DND-41 (cell line): ENCODE measurements around the gene HRH2.
A peak's percentile ranks its signal among the peaks of the same experiment; 100 is the strongest.

Experiments
- ATAC-seq: fragments of 200-7000 bp; cut with Tn5 transposase; 3 replicates; pipeline ENCODE4 v1.9.1; 2021; ENCODE audit warnings: low read depth; ENCODE audit not compliant: insufficient read depth
- DNase-seq: peaks from one replicate; pipeline ENCODE4 v3.0.0-alpha.2; 2020
- H2AFZ ChIP-seq: 2 replicates; pipeline ENCODE4 v1.6.0; 2012; ENCODE audit warnings: low read depth, low read length
- H3K27ac ChIP-seq: 2 replicates; pipeline ENCODE4 v1.5.1; 2012; ENCODE audit warnings: low read length, inconsistent platforms
- H3K27me3 ChIP-seq: fragments of 200-600 bp; sonication (generic); 2 replicates; pipeline ENCODE4 v1.6.0; 2012; ENCODE audit warnings: low read length, mild to moderate bottlenecking, inconsistent platforms; ENCODE audit not compliant: insufficient read depth, poor library complexity
- H3K36me3 ChIP-seq: 2 replicates; pipeline ENCODE4 v1.5.1; 2012; ENCODE audit warnings: low read length, inconsistent platforms; ENCODE audit not compliant: insufficient read depth
- H3K4me1 ChIP-seq: 2 replicates; pipeline ENCODE4 v1.5.1; 2012; ENCODE audit warnings: mild to moderate bottlenecking, low read length; ENCODE audit not compliant: insufficient read depth
- H3K4me2 ChIP-seq: 2 replicates; pipeline ENCODE4 v1.6.0; 2012; ENCODE audit warnings: mild to moderate bottlenecking, moderate library complexity, low read length, inconsistent platforms; ENCODE audit not compliant: insufficient read depth
- H3K4me3 ChIP-seq, 2 experiments: fragments of 200-600 bp in 1 of 2; shearing (Covaris generic) in 1 of 2; 2 replicates each; pipeline ENCODE4 v1.5.1; 2012 to 2016; ENCODE audit warnings: inconsistent platforms in 2 of 2, low read length in 2 of 2, mild to moderate bottlenecking in 2 of 2, low read depth in 1 of 2, moderate library complexity in 1 of 2
- H3K79me2 ChIP-seq: 2 replicates; pipeline ENCODE4 v1.6.0; 2012; ENCODE audit warnings: low read length, inconsistent platforms; ENCODE audit not compliant: insufficient read depth
- H3K9ac ChIP-seq: 2 replicates; pipeline ENCODE4 v1.6.0; 2012; ENCODE audit warnings: low read depth, mild to moderate bottlenecking, inconsistent platforms, low read length, moderate library complexity
- H3K9me3 ChIP-seq: 2 replicates; pipeline ENCODE4 v1.5.1; 2012; ENCODE audit warnings: low read length, moderate library complexity, mild to moderate bottlenecking, inconsistent platforms; ENCODE audit not compliant: insufficient read depth, severe bottlenecking
- H4K20me1 ChIP-seq: 2 replicates; pipeline ENCODE4 v1.6.0; 2012; ENCODE audit warnings: low read length; ENCODE audit not compliant: insufficient read depth
- CTCF ChIP-seq: IDR thresholded peaks from 2 replicates; pipeline ENCODE4 v1.5.1; 2012; ENCODE audit warnings: borderline replicate concordance, low read length, moderate library complexity, mild to moderate bottlenecking; ENCODE audit not compliant: poor library complexity, severe bottlenecking; ENCODE audit errors: extremely low read depth
- EZH2 ChIP-seq: IDR thresholded peaks from 3 replicates; pipeline ENCODE4 v1.6.1; 2012; ENCODE audit warnings: borderline replicate concordance, low read depth, mild to moderate bottlenecking, moderate library complexity, low read length, inconsistent platforms; ENCODE audit not compliant: severe bottlenecking

Gene HRH2

GRCh38 chr5:175696855-175697198, 39.0 kb downstream of the HRH2 start:
- no peaks in the 10 kb centered on the region; the same call in 1 of the 2 replicates for H4K20me1 ChIP-seq
- H3K79me2 ChIP-seq = no peaks in the 10 kb centered on the region
- H3K36me3 ChIP-seq = no peaks in the 10 kb centered on the region
- H3K4me1 ChIP-seq = peaks cover 13% of the 10 kb centered on the region
- no peak overlapping the region for H3K9ac ChIP-seq
- H2AFZ ChIP-seq = peak overlapping the region; percentile 28; the same call in 1 of the 2 replicates
- no peak for ATAC-seq
- no peak overlapping the region for H3K27ac ChIP-seq
- TF ChIP-seq EZH2 (no peak), CTCF (no peak)
- no peaks in the 10 kb centered on the region for H3K27me3 ChIP-seq
- H3K9me3 ChIP-seq = no peaks in the 10 kb centered on the region
- H3K4me3 ChIP-seq = no peak overlapping the region
- no peak for DNase-seq
- peak overlapping the region; percentile 54 for H3K4me2 ChIP-seq

- Histone ChIP-seq H2AFZ (no peak overlapping the region), H3K27me3 (no peaks in the 10 kb centered on the region), H3K9me3 (no peaks in the 10 kb centered on the region), H3K4me1 (peaks cover 13% of the 10 kb centered on the region), H4K20me1 (no peaks in the 10 kb centered on the region; the same call in 1 of the 2 replicates), H3K79me2 (no peaks in the 10 kb centered on the region), H3K4me2 (no peak overlapping the region), H3K27ac (no peak overlapping the region), H3K36me3 (no peaks in the 10 kb centered on the region), H3K4me3 (no peak overlapping the region), H3K9ac (no peak overlapping the region)
- ATAC-seq (no peak), DNase-seq (no peak)
- TF ChIP-seq CTCF = no peak
- no peak for TF ChIP-seq EZH2
Measured at GRCh38 chr5:175697846-175698245, 40.0 kb downstream of the HRH2 start.

- H3K4me3 ChIP-seq = no peak overlapping the region
- H3K36me3 ChIP-seq = no peaks in the 10 kb centered on the region
- H2AFZ ChIP-seq = no peak overlapping the region
- H3K4me1 ChIP-seq = peaks cover 13% of the 10 kb centered on the region
- DNase-seq (no peak), ATAC-seq (no peak)
- no peaks in the 10 kb centered on the region for H3K9me3 ChIP-seq
- no peak overlapping the region for H3K9ac ChIP-seq
- no peak for TF ChIP-seq EZH2
- TF ChIP-seq CTCF = no peak
- no peaks in the 10 kb centered on the region for H3K27me3 ChIP-seq
- H3K27ac ChIP-seq = no peak overlapping the region
- no peak overlapping the region for H3K4me2 ChIP-seq
- H3K79me2 ChIP-seq = no peaks in the 10 kb centered on the region
- H4K20me1 ChIP-seq = no peaks in the 10 kb centered on the region
Measured at GRCh38 chr5:175698401-175699115, 40.7 kb downstream of the HRH2 start.

GRCh38 chr5:175700991-175701390, 43.1 kb downstream of the HRH2 start:
- Histone ChIP-seq H3K9me3 (no peaks in the 10 kb centered on the region), H3K9ac (no peak overlapping the region), H2AFZ (no peak overlapping the region), H3K4me3 (no peak overlapping the region), H3K4me1 (peaks cover 10% of the 10 kb centered on the region), H3K79me2 (no peaks in the 10 kb centered on the region), H4K20me1 (no peaks in the 10 kb centered on the region), H3K4me2 (no peak overlapping the region), H3K36me3 (no peaks in the 10 kb centered on the region), H3K27me3 (no peaks in the 10 kb centered on the region), H3K27ac (no peak overlapping the region)
- DNase-seq = no peak
- TF ChIP-seq EZH2 (no peak), CTCF (peak; percentile 58)
- no peak for ATAC-seq
